ENCODE results near the gene ADAMTS17.

GRCh38 chr15:99976000-99976399, 365.8 kb downstream of the ADAMTS17 start:
- TF ChIP-seq CTCF (IDR thresholded peaks at IDR 0.05; ENCODE audit: low read depth, low read length, poor library complexity, severe bottlenecking) (no peak), EZH2phosphoT487 (IDR thresholded peaks at IDR 0.05; ENCODE audit: borderline replicate concordance, low read length) (no peak)

All from DOHH2 (cell line).